K562 (cell line): ENCODE results near the gene MBP.

Experiments used
- GABPA ChIP-seq: fragments of 200-800 bp; sonication (Bioruptor generic); conservative IDR thresholded peaks from 2 replicates; pipeline ENCODE4 v1.6.1; 2016; ENCODE audit warnings: low read depth, missing genetic modification characterization, missing compliant biosample characterization
- NRF1 ChIP-seq, 2 experiments: fragments of 450-650 bp; IDR thresholded peaks in 1 of 2; conservative IDR thresholded peaks in 1 of 2; 2 replicates each; pipeline ENCODE4 v1.6.1; 2014; ENCODE audit warnings: mild to moderate bottlenecking in 2 of 2
- POLR2AphosphoS5 ChIP-seq: IDR thresholded peaks from 2 replicates; pipeline ENCODE4 v1.6.1; 2011; ENCODE audit warnings: mild to moderate bottlenecking, low read depth, low read length, moderate library complexity; ENCODE audit not compliant: control insufficient read depth, insufficient read depth
- RFX5 ChIP-seq: IDR thresholded peaks from 2 replicates; pipeline ENCODE4 v1.6.1; 2011; ENCODE audit warnings: low read depth, mild to moderate bottlenecking, improper control_type of control experiment, low read length
- SMARCB1 ChIP-seq: IDR thresholded peaks from 2 replicates; pipeline ENCODE4 v1.6.1; 2011; ENCODE audit warnings: improper control_type of control experiment, low read depth; ENCODE audit not compliant: insufficient read length
- TAF1 ChIP-seq: IDR thresholded peaks from 2 replicates; pipeline ENCODE4 v1.6.1; 2011; ENCODE audit warnings: mild to moderate bottlenecking, low read length, moderate library complexity; ENCODE audit not compliant: insufficient read depth, control insufficient read depth, severe bottlenecking; ENCODE audit errors: extremely low read depth
- ZNF274 ChIP-seq: IDR thresholded peaks from 2 replicates; pipeline ENCODE4 v1.6.1; 2011; ENCODE audit warnings: low read depth, mild to moderate bottlenecking, low read length, moderate library complexity, borderline replicate concordance
- ZNF583 ChIP-seq: fragments of 250-450 bp; sonication (Bioruptor Pico); IDR thresholded peaks from 2 replicates; pipeline ENCODE4 v1.4.0; 2020
- ZNF75A ChIP-seq: fragments of 450-650 bp; formaldehyde crosslinking; IDR thresholded peaks from 2 replicates; pipeline ENCODE4 v1.4.0; 2020; ENCODE audit warnings: mild to moderate bottlenecking
- TF ChIP-seq, protein P1 (sequence below): fragments of 450-650 bp; IDR thresholded peaks from 2 replicates; pipeline ENCODE4 v1.6.1; 2018; ENCODE audit not compliant: partially characterized antibody
- TF ChIP-seq, protein P2 (sequence below): sonication (generic); formaldehyde crosslinking; IDR thresholded peaks from 2 replicates; pipeline ENCODE4 v1.8.1; 2022; ENCODE audit warnings: missing genetic modification reagents
- TF ChIP-seq, protein P3 (sequence below), 2 experiments: fragments of 450-650 bp in 1 of 2; sonication (generic) in 1 of 2; formaldehyde crosslinking in 1 of 2; IDR thresholded peaks; 2 replicates each; pipeline versions ENCODE4 v1.7.1 to v1.9.0; 2016 to 2022; ENCODE audit warnings: inconsistent platforms in 1 of 2, mild to moderate bottlenecking in 1 of 2, missing genetic modification reagents in 1 of 2
- TF ChIP-seq, protein P4 (sequence below): fragments of 150-350 bp; IDR thresholded peaks from 2 replicates; pipeline ENCODE4 v1.6.1; 2014; ENCODE audit warnings: low read depth, mild to moderate bottlenecking, low read length, borderline replicate concordance

DNA sequence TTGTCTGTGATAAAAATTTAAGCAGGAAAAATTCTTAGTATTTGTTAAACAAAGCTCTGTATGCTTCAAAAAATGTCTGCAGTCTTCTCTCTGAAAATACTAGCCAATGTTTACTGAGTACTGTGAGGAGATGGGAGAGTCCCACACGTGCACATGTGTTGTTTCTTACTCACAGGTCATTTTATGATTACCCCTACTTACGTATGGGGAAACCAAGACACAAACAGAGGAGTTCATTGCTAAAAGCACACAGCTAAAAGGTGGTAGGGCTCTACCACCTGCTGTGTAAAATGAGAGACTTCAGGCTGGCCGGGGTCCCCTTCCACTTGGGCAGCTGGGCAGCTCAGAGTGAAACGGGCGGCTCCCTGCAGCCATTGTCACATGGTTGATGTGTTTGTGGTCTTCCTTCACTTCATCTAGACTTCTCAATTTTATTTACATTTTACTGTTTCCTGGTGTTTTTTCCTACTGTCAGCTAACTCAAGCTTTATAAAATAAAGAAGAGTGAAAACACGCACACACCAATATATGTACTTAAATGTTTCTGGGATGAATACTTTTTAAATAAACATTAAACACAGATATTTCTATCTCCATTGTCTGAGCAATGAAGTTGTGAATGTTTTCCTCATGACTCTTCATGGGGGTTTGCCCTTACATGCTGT lies 71.2 kb downstream of the MBP start:
- TF ChIP-seq, protein P1, sequence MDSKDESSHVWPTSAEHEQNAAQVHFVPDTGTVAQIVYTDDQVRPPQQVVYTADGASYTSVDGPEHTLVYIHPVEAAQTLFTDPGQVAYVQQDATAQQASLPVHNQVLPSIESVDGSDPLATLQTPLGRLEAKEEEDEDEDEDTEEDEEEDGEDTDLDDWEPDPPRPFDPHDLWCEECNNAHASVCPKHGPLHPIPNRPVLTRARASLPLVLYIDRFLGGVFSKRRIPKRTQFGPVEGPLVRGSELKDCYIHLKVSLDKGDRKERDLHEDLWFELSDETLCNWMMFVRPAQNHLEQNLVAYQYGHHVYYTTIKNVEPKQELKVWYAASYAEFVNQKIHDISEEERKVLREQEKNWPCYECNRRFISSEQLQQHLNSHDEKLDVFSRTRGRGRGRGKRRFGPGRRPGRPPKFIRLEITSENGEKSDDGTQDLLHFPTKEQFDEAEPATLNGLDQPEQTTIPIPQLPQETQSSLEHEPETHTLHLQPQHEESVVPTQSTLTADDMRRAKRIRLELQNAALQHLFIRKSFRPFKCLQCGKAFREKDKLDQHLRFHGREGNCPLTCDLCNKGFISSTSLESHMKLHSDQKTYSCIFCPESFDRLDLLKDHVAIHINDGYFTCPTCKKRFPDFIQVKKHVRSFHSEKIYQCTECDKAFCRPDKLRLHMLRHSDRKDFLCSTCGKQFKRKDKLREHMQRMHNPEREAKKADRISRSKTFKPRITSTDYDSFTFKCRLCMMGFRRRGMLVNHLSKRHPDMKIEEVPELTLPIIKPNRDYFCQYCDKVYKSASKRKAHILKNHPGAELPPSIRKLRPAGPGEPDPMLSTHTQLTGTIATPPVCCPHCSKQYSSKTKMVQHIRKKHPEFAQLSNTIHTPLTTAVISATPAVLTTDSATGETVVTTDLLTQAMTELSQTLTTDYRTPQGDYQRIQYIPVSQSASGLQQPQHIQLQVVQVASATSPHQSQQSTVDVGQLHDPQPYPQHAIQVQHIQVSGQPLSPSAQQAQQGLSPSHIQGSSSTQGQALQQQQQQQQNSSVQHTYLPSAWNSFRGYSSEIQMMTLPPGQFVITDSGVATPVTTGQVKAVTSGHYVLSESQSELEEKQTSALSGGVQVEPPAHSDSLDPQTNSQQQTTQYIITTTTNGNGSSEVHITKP = no peak
- TF ChIP-seq TAF1 = no peak
- TF ChIP-seq ZNF75A (CRISPR knock-in tag) = no peak
- TF ChIP-seq POLR2AphosphoS5 = no peak
- no peak for TF ChIP-seq ZNF583 (CRISPR knock-in tag)
- no peak for TF ChIP-seq RFX5
- no peak for TF ChIP-seq NRF1 (conservative IDR thresholded peaks at IDR 0.05 in 1 of 2, IDR thresholded peaks at IDR 0.05 in 1 of 2)
- TF ChIP-seq, protein P2, sequence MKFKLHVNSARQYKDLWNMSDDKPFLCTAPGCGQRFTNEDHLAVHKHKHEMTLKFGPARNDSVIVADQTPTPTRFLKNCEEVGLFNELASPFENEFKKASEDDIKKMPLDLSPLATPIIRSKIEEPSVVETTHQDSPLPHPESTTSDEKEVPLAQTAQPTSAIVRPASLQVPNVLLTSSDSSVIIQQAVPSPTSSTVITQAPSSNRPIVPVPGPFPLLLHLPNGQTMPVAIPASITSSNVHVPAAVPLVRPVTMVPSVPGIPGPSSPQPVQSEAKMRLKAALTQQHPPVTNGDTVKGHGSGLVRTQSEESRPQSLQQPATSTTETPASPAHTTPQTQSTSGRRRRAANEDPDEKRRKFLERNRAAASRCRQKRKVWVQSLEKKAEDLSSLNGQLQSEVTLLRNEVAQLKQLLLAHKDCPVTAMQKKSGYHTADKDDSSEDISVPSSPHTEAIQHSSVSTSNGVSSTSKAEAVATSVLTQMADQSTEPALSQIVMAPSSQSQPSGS (CRISPR knock-in tag) = no peak
- TF ChIP-seq ZNF274 = no peak
- TF ChIP-seq, protein P3, sequence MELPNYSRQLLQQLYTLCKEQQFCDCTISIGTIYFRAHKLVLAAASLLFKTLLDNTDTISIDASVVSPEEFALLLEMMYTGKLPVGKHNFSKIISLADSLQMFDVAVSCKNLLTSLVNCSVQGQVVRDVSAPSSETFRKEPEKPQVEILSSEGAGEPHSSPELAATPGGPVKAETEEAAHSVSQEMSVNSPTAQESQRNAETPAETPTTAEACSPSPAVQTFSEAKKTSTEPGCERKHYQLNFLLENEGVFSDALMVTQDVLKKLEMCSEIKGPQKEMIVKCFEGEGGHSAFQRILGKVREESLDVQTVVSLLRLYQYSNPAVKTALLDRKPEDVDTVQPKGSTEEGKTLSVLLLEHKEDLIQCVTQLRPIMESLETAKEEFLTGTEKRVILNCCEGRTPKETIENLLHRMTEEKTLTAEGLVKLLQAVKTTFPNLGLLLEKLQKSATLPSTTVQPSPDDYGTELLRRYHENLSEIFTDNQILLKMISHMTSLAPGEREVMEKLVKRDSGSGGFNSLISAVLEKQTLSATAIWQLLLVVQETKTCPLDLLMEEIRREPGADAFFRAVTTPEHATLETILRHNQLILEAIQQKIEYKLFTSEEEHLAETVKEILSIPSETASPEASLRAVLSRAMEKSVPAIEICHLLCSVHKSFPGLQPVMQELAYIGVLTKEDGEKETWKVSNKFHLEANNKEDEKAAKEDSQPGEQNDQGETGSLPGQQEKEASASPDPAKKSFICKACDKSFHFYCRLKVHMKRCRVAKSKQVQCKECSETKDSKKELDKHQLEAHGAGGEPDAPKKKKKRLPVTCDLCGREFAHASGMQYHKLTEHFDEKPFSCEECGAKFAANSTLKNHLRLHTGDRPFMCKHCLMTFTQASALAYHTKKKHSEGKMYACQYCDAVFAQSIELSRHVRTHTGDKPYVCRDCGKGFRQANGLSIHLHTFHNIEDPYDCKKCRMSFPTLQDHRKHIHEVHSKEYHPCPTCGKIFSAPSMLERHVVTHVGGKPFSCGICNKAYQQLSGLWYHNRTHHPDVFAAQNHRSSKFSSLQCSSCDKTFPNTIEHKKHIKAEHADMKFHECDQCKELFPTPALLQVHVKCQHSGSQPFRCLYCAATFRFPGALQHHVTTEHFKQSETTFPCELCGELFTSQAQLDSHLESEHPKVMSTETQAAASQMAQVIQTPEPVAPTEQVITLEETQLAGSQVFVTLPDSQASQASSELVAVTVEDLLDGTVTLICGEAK (IDR thresholded peaks at IDR 0.05) = no peak
- TF ChIP-seq, protein P3 (CRISPR knock-in tag; IDR thresholded peaks at IDR 0.05) = no peak
- TF ChIP-seq, protein P4, sequence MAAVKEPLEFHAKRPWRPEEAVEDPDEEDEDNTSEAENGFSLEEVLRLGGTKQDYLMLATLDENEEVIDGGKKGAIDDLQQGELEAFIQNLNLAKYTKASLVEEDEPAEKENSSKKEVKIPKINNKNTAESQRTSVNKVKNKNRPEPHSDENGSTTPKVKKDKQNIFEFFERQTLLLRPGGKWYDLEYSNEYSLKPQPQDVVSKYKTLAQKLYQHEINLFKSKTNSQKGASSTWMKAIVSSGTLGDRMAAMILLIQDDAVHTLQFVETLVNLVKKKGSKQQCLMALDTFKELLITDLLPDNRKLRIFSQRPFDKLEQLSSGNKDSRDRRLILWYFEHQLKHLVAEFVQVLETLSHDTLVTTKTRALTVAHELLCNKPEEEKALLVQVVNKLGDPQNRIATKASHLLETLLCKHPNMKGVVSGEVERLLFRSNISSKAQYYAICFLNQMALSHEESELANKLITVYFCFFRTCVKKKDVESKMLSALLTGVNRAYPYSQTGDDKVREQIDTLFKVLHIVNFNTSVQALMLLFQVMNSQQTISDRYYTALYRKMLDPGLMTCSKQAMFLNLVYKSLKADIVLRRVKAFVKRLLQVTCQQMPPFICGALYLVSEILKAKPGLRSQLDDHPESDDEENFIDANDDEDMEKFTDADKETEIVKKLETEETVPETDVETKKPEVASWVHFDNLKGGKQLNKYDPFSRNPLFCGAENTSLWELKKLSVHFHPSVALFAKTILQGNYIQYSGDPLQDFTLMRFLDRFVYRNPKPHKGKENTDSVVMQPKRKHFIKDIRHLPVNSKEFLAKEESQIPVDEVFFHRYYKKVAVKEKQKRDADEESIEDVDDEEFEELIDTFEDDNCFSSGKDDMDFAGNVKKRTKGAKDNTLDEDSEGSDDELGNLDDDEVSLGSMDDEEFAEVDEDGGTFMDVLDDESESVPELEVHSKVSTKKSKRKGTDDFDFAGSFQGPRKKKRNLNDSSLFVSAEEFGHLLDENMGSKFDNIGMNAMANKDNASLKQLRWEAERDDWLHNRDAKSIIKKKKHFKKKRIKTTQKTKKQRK = no peak
- no peak for TF ChIP-seq GABPA (tag)
- TF ChIP-seq SMARCB1 = no peak
